Medulla oblongata (tissue), 1 donor: ENCODE results near the gene HNRNPAB.
"Not testable (repeated sequence)": the region's sequence is repeated elsewhere in the genome, so short reads cannot be mapped to it uniquely, and the experiment has no call there.

Experiments
- DNase-seq: peaks from one replicate; pipeline ENCODE4 v3.0.0-alpha.2; 2015; ENCODE audit errors: extremely low spot score

HNRNPAB gene

GRCh38 chr5:178244576-178244975, 40.2 kb downstream of the HNRNPAB start:
- DNase-seq: no peak

- DNase-seq: no peak
These were observed 41.1 kb downstream of the HNRNPAB start for GRCh38 chr5:178245389-178245788.

- no peak for DNase-seq
These were observed 42.4 kb downstream of the HNRNPAB start for GRCh38 chr5:178246624-178247279.

- no peak for DNase-seq
These were observed 43.4 kb downstream of the HNRNPAB start for GRCh38 chr5:178247481-178248456.

- no peak for DNase-seq
These were observed 44.4 kb downstream of the HNRNPAB start for GRCh38 chr5:178248750-178249149.

GRCh38 chr5:178249191-178249989, 45.1 kb downstream of the HNRNPAB start:
- DNase-seq: peak; percentile 30

- DNase-seq: no peak
These were observed 45.9 kb downstream of the HNRNPAB start for GRCh38 chr5:178250263-178250662.

- no peak for DNase-seq
These were observed 47.9 kb downstream of the HNRNPAB start for GRCh38 chr5:178252258-178252657.

GRCh38 chr5:178253632-178254031, 49.3 kb downstream of the HNRNPAB start:
- not testable (repeated sequence) for DNase-seq

- DNase-seq: no peak
These were observed 52.4 kb downstream of the HNRNPAB start for GRCh38 chr5:178256746-178257145.

GRCh38 chr5:178257650-178258049, 53.3 kb downstream of the HNRNPAB start:
- no peak for DNase-seq

- no peak for DNase-seq
These were observed 55.5 kb downstream of the HNRNPAB start for GRCh38 chr5:178259623-178260536.
